Endometrium (tissue), 2 donors: ENCODE measurements around the gene HAPSTR1.

Experiments used
- FAIRE-seq: peaks from 2 replicates; lab custom pipeline; 2012; peaks lifted over from hg19 to GRCh38; lab: Jason Lieb, UNC
- donor health status: control.
- donor health status: control.

The HAPSTR1 gene

GRCh38 chr16:9123401-9123800 is 32.0 kb downstream of the HAPSTR1 start:
- no peak for FAIRE-seq

DNA sequence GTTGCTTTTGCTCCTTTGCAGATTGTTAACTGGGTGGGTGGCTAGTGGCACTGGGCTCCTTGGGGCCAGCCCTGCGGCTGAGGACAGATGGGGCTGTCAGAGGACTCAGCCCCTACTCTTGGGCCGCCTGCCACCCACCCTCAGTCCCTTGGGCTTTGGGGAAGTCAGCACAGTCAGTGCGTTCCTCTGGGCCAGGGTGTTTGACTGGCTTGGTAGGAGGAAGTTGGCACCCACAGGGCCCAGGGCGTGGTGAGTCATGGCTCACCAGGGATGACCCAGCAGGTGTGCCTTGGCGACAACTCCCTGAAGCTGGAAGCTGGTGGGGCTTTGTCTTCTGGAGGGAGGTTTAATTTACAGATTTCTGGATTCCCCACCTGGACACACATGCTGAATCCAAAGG is 32.4 kb downstream of the HAPSTR1 start:
- FAIRE-seq = no peak

DNA sequence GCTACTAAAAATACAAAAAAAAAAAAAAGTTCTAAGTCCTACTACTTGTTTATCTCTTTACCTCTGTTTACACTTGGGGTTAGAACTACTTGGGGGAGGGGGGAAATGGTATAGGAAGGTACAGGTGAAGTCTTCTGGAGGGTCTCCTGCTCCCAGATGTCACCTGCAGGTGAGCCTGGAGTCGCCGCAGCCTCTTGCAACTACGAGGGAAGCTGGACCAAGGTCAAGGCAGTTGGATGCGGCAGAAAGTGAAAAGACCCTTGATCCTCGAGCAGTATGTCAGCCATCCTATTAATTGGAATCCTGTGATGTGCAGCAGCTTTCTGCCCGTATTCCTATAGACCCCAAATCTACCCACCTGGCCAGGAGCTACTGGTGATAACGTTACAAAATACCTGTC is 33.0 kb downstream of the HAPSTR1 start:
- no peak for FAIRE-seq

- no peak for FAIRE-seq
Measured at GRCh38 chr16:9124908-9125584, 33.6 kb downstream of the HAPSTR1 start.

GRCh38 chr16:9125658-9126505 is 34.4 kb downstream of the HAPSTR1 start:
- FAIRE-seq = no peak

DNA sequence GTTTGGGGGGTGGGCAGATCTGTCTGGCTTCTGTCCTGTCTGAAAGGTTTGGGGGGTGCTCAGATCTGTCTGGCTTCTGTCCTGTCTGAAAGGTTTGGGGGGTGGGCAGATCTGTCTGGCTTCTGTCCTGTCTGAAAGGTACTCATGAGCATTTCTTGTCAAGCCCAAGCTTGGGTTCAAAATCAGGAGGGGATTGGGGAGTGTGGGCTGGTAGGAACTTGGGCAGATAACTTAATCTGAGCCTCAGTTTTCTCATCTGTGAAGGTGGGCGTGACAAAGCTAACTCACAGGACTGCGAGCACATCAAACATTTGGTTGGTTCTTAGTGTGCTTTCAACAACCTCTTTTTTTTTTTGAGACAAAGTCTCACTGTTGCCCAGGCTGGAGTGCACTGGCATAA is 35.2 kb downstream of the HAPSTR1 start:
- no peak for FAIRE-seq

GRCh38 chr16:9128346-9129342 is 37.2 kb downstream of the HAPSTR1 start:
- FAIRE-seq = no peak

- FAIRE-seq = no peak
Measured at GRCh38 chr16:9134306-9134705, 42.9 kb downstream of the HAPSTR1 start.

- FAIRE-seq = no peak
Measured at GRCh38 chr16:9134739-9135138, 43.3 kb downstream of the HAPSTR1 start.

GRCh38 chr16:9135797-9136196 is 44.4 kb downstream of the HAPSTR1 start:
- no peak for FAIRE-seq

- no peak for FAIRE-seq
Measured at GRCh38 chr16:9136596-9136995, 45.2 kb downstream of the HAPSTR1 start.

GRCh38 chr16:9138021-9138680 is 46.7 kb downstream of the HAPSTR1 start:
- no peak for FAIRE-seq

GRCh38 chr16:9138731-9139501 is 47.5 kb downstream of the HAPSTR1 start:
- FAIRE-seq = no peak

- no peak for FAIRE-seq
Measured at GRCh38 chr16:9139965-9140364, 48.5 kb downstream of the HAPSTR1 start.
